ENCODE data around the gene NOSTRIN. TPM values are rescaled to one million over a fixed set of nuclear protein-coding genes. Genes with fewer than 3 reads are reported as not detected.
A peak's percentile ranks its signal among the peaks of the same experiment; 100 is the strongest.
"Not testable (repeated sequence)": the region's sequence is repeated elsewhere in the genome, so short reads cannot be mapped to it uniquely, and the experiment has no call there.

Gene NOSTRIN, protein sequence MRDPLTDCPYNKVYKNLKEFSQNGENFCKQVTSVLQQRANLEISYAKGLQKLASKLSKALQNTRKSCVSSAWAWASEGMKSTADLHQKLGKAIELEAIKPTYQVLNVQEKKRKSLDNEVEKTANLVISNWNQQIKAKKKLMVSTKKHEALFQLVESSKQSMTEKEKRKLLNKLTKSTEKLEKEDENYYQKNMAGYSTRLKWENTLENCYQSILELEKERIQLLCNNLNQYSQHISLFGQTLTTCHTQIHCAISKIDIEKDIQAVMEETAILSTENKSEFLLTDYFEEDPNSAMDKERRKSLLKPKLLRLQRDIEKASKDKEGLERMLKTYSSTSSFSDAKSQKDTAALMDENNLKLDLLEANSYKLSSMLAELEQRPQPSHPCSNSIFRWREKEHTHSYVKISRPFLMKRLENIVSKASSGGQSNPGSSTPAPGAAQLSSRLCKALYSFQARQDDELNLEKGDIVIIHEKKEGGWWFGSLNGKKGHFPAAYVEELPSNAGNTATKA
- not detected in 2 replicates for total RNA-seq

DNA sequence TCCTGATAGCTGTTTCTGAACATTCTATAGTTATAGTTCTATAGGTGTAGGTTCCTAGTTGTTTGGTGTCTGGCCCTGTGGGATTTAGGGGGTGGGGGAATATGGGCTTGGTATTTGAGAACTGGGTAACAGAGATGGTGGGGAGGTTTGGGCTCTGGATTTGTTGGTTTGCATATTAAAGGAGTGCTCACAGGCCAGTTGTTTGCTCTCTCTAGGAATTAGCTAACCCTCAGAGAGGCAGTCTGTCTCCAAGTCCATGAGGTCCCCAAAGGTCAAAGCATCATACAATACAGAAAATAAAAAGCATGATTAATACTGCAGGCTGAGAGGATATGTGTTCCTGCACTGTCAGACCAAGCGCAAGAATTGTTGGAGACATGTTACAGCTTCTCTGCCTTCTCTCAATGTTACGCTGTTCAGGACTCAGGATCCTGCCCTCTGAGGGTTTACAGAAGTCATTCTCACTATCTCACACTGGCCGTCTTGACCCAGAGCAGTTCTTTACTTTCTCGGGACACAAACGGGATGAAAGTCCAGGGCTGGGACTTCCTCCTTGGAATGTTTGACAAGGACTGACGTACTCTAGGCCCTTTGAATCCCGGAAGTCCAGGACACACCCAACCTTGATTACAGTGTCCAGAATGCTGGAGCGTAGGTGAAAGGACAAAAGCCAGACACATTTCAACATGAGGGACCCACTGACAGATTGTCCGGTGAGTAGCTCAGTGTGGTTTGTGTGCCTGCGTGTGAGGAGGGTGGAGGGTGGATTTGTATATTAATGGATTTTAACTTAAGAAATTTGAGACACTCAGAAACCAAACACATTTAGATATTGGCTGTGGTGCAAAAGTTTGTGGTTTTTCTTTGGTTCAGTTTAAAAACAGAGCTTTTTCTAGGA, at the start of gene NOSTRIN:
Gene NOSTRIN (plus strand): TSS at position 677 of the 898 bp plus-strand sequence. CDS start 10 bp downstream, at position 687.
- no peaks in the 10 kb centered on the region for H3K36me3 Mint-ChIP-seq (ENCODE audit: low read depth)
- peaks cover 3% of the 10 kb centered on the region for H3K27me3 Mint-ChIP-seq (ENCODE audit: insufficient read depth)
- intact Hi-C loops (cut with micrococcal nuclease), result no loop called here
- H3K9me3 Mint-ChIP-seq, result no peaks in the 10 kb centered on the region
- DNase-seq (ENCODE audit: low spot score), result no peak
- H3K27ac Mint-ChIP-seq, result no peak within 1 kb of the TSS
- peaks cover 10% of the 10 kb centered on the region for H3K4me1 Mint-ChIP-seq (ENCODE audit: low read depth)
- no peak within 1 kb of the TSS for H3K4me3 Mint-ChIP-seq

DNA sequence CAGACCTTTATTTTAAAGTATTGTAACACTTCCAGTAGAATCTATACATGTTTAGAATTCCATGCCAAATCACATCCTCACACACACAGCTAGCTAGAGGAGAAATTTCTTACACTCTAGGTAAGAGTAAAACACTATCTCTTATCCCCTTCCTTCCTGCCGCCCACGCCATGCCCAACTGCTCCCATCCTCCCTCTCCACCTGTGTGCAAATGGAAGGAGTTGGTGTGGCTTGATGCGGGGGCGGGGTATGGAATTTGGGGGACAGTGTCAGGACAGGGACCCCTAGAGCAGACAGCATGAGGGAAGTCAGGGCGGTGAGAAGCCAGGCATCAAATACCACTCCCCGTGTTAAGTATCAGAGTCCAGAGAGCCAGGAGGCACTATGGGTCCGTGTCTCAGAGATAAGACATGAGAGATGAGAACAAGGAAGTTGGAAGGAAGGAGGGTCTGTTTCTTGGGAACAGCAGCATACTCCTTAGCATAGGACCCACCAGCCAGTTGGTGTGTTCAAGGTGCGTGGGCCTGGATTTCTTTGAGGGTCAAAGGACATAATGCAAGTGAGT, 48.6 kb upstream of the NOSTRIN start:
- intact Hi-C loops (cut with micrococcal nuclease), result loop anchor here (5.0 kb wide), 1 partner anchor 262 kb away; no protein-coding TSS in a partner anchor
- no peak overlapping the region for H3K4me3 Mint-ChIP-seq
- no peak for DNase-seq (ENCODE audit: low spot score)
- H3K27me3 Mint-ChIP-seq (ENCODE audit: insufficient read depth), result no peaks in the 10 kb centered on the region
- peaks cover 57% of the 10 kb centered on the region for H3K4me1 Mint-ChIP-seq (ENCODE audit: low read depth)
- H3K9me3 Mint-ChIP-seq, result no peaks in the 10 kb centered on the region
- no peak overlapping the region for H3K27ac Mint-ChIP-seq
- H3K36me3 Mint-ChIP-seq (ENCODE audit: low read depth), result peaks cover 2% of the 10 kb centered on the region

DNA sequence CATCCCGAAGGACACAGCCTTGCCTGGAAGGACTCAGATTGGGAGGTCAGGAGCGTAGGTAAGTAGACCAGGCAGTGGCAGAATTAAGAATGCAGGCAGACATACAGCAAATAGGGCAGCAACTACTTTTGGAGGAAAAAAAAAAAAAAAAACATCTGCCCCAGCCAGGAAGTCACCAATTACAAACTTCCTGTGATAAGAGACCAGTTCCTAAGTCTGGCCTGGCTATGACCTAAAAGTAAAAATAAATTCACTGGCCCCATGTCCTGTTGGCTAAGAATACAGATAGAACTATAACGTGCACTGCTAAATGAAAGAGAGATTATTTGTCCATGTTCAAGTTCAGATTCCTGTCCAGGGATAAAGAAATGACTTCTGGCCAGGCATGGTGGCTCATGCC, 45.2 kb upstream of the NOSTRIN start:
- no peak overlapping the region for H3K4me3 Mint-ChIP-seq

DNA sequence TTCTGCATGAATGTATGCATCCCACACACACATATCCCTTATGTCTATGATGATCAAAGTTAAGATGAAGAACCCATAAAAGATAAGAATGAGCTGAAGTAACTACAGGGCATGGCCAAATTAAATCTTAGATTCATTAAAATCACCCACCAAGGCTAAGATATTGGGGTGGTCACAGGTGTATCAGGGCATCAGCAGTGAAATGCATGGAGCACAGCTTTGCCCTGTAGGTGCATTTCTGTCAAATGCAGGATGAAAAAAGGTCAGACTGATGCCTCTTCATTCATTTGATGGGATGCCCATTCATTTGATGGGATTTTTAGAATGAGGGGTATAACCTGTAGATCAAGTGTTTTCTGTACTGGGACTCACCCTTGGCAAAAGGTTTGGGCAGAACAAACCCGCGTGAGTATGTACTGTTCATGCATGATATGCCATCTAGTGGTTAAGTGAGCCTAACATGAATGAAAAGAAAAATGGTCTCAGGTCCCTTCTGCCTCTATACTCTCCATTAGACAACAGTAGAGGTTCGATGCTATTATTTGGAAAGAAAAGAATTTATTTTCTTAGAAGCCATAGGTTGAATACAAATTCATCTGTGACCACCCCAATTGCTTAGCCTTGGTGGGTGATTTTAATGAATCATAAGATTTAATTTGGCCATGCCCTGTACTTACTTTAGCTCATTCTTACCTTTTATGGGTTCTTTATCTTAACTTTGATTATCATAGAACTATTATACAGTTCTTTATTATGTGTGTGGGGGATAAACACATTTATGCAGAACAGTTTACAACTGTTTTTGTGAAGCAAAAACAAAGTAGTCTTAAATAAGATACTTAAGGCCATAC, 43.2 kb upstream of the NOSTRIN start:
- DNase-seq (ENCODE audit: low spot score), result no peak
- H3K27me3 Mint-ChIP-seq (ENCODE audit: insufficient read depth), result no peaks in the 10 kb centered on the region
- H3K4me3 Mint-ChIP-seq, result no peak overlapping the region
- H3K36me3 Mint-ChIP-seq (ENCODE audit: low read depth), result no peaks in the 10 kb centered on the region
- peaks cover 15% of the 10 kb centered on the region for H3K4me1 Mint-ChIP-seq (ENCODE audit: low read depth)
- intact Hi-C loops (cut with micrococcal nuclease), result loop anchor here (1.0 to 5.0 kb wide), 3 partner anchors 161 to 512 kb away; partner anchors contain the start of gene STK39
- H3K9me3 Mint-ChIP-seq, result no peaks in the 10 kb centered on the region
- H3K27ac Mint-ChIP-seq, result no peak overlapping the region

More for the DNA sequence above, 45.2 kb upstream of the NOSTRIN start:
- no peaks in the 10 kb centered on the region for H3K9me3 Mint-ChIP-seq
- peaks cover 25% of the 10 kb centered on the region for H3K4me1 Mint-ChIP-seq (ENCODE audit: low read depth)
- intact Hi-C loops (cut with micrococcal nuclease), result loop anchor here (5.0 kb wide), 1 partner anchor 510 kb away; the partner anchor contains the start of gene STK39
- H3K36me3 Mint-ChIP-seq (ENCODE audit: low read depth), result no peaks in the 10 kb centered on the region
- H3K27ac Mint-ChIP-seq, result no peak overlapping the region
- DNase-seq (ENCODE audit: low spot score), result no peak
- no peaks in the 10 kb centered on the region for H3K27me3 Mint-ChIP-seq (ENCODE audit: insufficient read depth)

DNA sequence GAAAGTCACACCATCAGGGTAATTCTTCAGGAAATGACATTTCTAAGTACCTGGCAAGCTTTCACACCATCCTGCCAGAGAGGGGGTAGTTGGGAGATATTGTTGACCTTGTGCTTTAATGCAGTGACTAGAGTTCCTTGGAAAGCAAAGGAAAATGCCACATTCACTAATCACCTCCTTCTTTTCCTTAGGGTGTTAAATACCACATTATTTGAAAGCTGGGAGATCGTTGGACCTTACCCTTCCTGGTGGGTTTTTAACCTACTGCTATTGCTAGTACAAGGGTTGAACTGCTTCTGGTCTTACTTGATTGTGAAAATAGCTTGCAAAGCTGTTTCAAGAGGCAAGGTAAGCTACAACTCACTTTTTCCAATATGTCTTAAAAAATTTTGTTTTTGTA, 37.0 kb upstream of the NOSTRIN start:
- intact Hi-C loops (cut with micrococcal nuclease), result no loop called here
- no peaks in the 10 kb centered on the region for H3K9me3 Mint-ChIP-seq
- no peaks in the 10 kb centered on the region for H3K4me1 Mint-ChIP-seq (ENCODE audit: low read depth)

DNA sequence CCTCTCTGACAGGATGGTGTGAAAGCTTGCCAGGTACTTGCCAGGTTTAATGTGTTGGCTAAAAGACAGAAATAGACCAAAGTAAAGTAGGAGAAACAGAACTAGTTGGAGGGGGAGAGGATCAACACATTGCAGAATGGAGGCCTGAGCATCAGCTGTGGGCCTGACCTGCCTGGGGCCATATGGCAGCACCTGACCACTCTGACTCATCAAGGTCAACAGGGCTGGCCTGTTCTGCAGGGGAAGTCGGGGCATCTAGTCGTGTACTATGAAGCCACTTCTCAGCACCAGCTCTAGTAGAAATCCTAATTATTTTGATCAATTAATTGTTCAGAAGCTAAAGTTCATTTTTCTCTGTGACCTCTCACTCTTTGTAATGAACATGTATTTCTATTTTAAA, 35.8 kb upstream of the NOSTRIN start:
- Mint-ChIP-seq H3K36me3 (ENCODE audit: low read depth) (peaks cover 12% of the 10 kb centered on the region), H3K9me3 (no peaks in the 10 kb centered on the region), H3K4me1 (ENCODE audit: low read depth) (no peaks in the 10 kb centered on the region), H3K4me3 (no peak overlapping the region), H3K27ac (no peak overlapping the region), H3K27me3 (ENCODE audit: insufficient read depth) (no peaks in the 10 kb centered on the region)
- no peak for DNase-seq (ENCODE audit: low spot score)
- intact Hi-C loops (cut with micrococcal nuclease), result no loop called here

More for the DNA sequence above, 37.0 kb upstream of the NOSTRIN start:
- peaks cover 12% of the 10 kb centered on the region for H3K36me3 Mint-ChIP-seq (ENCODE audit: low read depth)
- no peak overlapping the region for H3K4me3 Mint-ChIP-seq
- H3K27me3 Mint-ChIP-seq (ENCODE audit: insufficient read depth), result no peaks in the 10 kb centered on the region
- DNase-seq (ENCODE audit: low spot score), result no peak
- peak overlapping the region; percentile 8 for H3K27ac Mint-ChIP-seq

DNA sequence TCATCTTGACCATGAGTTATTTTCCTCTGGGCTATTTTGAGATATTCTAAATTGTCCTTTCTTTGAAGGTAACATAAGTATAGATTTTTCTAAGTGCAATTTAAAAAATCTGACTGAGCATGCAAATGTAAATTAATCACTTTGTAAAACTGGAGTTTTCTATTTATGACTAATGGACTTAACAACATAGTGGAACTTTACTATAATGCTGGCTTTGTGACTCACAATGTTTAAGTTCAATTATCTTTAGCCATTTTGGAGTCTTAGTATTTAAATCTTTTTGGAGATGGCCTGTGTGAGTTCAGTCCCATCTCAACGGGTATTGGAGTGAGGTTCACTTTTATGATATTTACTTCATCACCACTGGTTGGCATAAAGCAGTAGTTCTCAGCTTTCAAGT, 35.2 kb upstream of the NOSTRIN start:
- H3K36me3 Mint-ChIP-seq (ENCODE audit: low read depth), result peaks cover 12% of the 10 kb centered on the region
- H3K27ac Mint-ChIP-seq, result no peak overlapping the region
- H3K4me1 Mint-ChIP-seq (ENCODE audit: low read depth), result no peaks in the 10 kb centered on the region
- H3K27me3 Mint-ChIP-seq (ENCODE audit: insufficient read depth), result no peaks in the 10 kb centered on the region
- no peak for DNase-seq (ENCODE audit: low spot score)
- no peak overlapping the region for H3K4me3 Mint-ChIP-seq
- no peaks in the 10 kb centered on the region for H3K9me3 Mint-ChIP-seq
- intact Hi-C loops (cut with micrococcal nuclease), result no loop called here

DNA sequence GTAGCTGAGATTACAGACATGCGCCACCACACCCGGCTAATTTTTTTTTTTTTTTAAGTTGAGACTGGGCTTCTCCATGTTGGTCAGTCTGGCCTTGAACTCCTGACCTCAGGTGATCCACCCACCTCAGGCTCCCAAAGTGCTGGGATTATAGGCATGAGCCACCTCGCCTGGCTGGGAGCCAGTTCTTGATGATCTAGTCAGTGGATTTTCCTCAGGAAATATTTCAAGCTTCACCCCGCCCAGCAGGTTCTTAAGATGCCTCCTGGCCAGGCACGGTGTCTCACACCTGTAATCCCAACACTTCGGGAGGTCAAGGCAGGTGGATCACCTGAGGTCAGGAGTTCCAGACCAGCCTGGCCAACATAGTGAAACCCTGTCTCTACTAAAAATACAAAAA, 34.1 kb upstream of the NOSTRIN start:
- H3K27ac Mint-ChIP-seq; H3K4me1 Mint-ChIP-seq (ENCODE audit: low read depth); H3K9me3 Mint-ChIP-seq; intact Hi-C loops (cut with micrococcal nuclease); H3K27me3 Mint-ChIP-seq (ENCODE audit: insufficient read depth); DNase-seq (ENCODE audit: low spot score); H3K4me3 Mint-ChIP-seq: not testable (repeated sequence)
- H3K36me3 Mint-ChIP-seq (ENCODE audit: low read depth), result peaks cover 12% of the 10 kb centered on the region

DNA sequence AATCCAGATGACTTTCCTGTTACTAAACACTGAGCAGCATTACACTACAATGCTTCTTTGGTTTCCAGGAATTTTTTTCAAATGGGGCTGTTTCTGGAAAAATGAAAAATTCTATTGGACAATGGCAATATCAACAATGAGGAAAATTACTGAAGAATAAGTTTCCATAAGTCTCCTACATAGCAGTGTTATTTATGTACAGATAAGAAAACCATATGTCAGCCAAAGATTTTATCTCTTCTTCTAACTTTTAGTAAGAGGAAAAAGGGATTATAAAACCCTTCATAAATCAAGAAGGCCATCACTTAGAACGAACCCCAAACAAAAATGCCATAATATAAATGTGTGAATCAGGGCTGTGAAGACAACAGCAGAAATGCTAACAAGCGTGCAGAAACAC, 31.6 kb upstream of the NOSTRIN start:
- no peak overlapping the region for H3K4me3 Mint-ChIP-seq
- no peak for DNase-seq (ENCODE audit: low spot score)
- no peaks in the 10 kb centered on the region for H3K27me3 Mint-ChIP-seq (ENCODE audit: insufficient read depth)
- intact Hi-C loops (cut with micrococcal nuclease), result no loop called here
- H3K9me3 Mint-ChIP-seq, result no peaks in the 10 kb centered on the region
- no peak overlapping the region for H3K27ac Mint-ChIP-seq
- no peaks in the 10 kb centered on the region for H3K4me1 Mint-ChIP-seq (ENCODE audit: low read depth)
- peaks cover 12% of the 10 kb centered on the region for H3K36me3 Mint-ChIP-seq (ENCODE audit: low read depth)

DNA sequence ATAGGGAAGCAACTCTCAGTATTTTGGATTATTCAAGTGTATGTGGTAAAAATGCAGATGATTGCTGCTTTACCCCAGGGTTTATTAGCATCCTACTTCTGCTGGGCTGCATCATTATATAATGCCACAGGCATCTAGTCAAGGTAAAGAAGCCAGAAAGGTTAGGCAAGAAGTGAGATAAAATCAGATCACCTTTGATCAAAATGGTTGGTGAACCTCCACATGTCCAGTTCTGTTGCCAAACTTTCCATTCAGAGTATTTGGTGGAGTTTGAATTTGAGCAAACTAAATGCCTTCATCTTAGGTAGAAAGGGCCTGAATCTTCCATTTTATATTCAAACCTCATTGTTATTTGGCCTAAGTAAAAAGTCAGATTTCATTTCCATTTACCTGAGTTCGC, 29.7 kb upstream of the NOSTRIN start:
- peaks cover 4% of the 10 kb centered on the region for H3K36me3 Mint-ChIP-seq (ENCODE audit: low read depth)
- DNase-seq (ENCODE audit: low spot score), result no peak
- H3K4me1 Mint-ChIP-seq (ENCODE audit: low read depth), result no peaks in the 10 kb centered on the region
- no peak overlapping the region for H3K4me3 Mint-ChIP-seq
- no peaks in the 10 kb centered on the region for H3K27me3 Mint-ChIP-seq (ENCODE audit: insufficient read depth)
- no peaks in the 10 kb centered on the region for H3K9me3 Mint-ChIP-seq
- H3K27ac Mint-ChIP-seq, result no peak overlapping the region
- intact Hi-C loops (cut with micrococcal nuclease), result loop anchor here (1.0 kb wide), 1 partner anchor 148 kb away; no protein-coding TSS in a partner anchor

DNA sequence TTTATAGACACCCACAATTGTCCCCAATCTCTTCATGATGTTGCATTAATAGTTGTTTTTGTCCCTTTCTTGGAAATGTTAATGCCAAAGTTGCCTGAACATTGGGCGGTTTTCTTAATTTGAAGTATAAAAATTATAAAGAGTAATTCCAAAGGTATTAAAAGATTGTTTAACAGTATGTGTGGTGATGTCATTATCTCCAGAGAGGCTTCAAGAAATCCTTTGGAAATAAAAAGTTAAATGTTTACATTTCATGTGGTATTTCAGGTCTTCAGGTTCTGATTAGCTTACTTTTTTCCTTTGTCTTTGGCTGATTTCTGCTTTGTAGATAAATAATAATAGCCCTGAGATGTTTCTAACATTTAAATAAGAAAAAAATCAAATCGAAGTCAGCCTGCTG, 29.3 kb upstream of the NOSTRIN start:
- intact Hi-C loops (cut with micrococcal nuclease), result loop anchor here (1.0 kb wide), 1 partner anchor 147 kb away; no protein-coding TSS in a partner anchor
- Mint-ChIP-seq H3K27me3 (ENCODE audit: insufficient read depth) (no peaks in the 10 kb centered on the region), H3K36me3 (ENCODE audit: low read depth) (peaks cover 4% of the 10 kb centered on the region), H3K4me3 (no peak overlapping the region), H3K4me1 (ENCODE audit: low read depth) (no peaks in the 10 kb centered on the region), H3K9me3 (no peaks in the 10 kb centered on the region), H3K27ac (no peak overlapping the region)
- no peak for DNase-seq (ENCODE audit: low spot score)

Measured in activated T-helper 1 cell treated with anti-CD3 and anti-CD28 coated beads, Interleukin-12 subunit alpha, Interleukin-12 subunit beta, Interleukin-2, Interleukin-4 antibody, amounts not matched to agents 30 ng/mL and 10 ng/mL and 1 ng/mL, durations not matched to agents 14 hours and 24 hours and 36 hours (primary cell).